B cell (primary cell): ENCODE data around the gene CDC34.

ENCODE experiments used
- CTCF ChIP-seq: fragments of 200-600 bp; IDR thresholded peaks from one replicate; pipeline ENCODE4 v1.8.0; 2022; ENCODE audit warnings: antibody characterized with exemption, mild to moderate bottlenecking
- EZH2 ChIP-seq: IDR thresholded peaks from 2 replicates; pipeline ENCODE4 v1.6.1; 2012; ENCODE audit warnings: borderline replicate concordance, low read depth, mild to moderate bottlenecking, moderate library complexity, low read length; ENCODE audit not compliant: insufficient read depth, poor library complexity, severe bottlenecking

DNA sequence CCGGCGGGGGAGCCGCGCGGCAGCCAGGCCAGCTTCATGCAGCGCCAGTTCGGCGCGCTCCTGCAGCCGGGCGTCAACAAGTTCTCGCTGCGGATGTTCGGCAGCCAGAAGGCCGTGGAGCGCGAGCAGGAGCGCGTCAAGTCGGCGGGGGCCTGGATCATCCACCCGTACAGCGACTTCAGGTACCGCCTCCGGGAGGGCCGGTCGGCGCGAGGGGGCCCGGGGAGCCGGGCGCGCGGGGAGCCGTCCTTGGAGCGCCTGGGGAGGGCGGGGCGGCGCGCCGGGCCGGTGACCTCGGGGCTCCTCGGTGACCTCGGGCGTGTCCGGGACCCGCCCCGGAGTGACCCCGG is 58.8 kb downstream of the CDC34 start:
- TF ChIP-seq CTCF (no peak), EZH2 (no peak)
